GM15510 (cell line): Measurements from ENCODE around the gene CRYBB2.

ENCODE experiments used
- POLR2A ChIP-seq: IDR thresholded peaks from 3 replicates; pipeline ENCODE4 v1.6.1; 2011; ENCODE audit warnings: borderline replicate concordance; ENCODE audit not compliant: insufficient read length; ENCODE audit errors: extremely low read depth

Gene CRYBB2

DNA sequence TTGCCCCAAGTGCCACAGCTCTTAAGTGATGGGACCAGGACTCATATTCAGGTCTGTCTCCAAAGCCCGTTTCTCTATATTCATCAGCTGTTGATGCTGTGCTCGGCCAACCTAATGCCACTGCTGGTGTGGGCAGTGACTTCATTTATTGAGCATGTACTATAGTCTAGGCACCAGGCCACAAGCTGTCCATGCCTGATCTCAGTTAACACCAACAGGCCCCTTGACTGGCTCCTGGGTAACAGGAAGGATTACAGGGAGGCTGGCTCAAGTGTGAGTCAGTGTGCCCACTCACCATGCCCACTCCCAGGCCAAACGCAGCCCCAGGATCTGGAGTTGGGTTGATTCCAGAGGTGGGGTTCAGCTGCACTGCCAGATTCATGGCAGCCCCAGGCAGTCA is 8.6 kb upstream of the CRYBB2 start:
- TF ChIP-seq POLR2A, result no peak

GRCh38 chr22:25212337-25212736 is 7.1 kb upstream of the CRYBB2 start:
- TF ChIP-seq POLR2A, result no peak

DNA sequence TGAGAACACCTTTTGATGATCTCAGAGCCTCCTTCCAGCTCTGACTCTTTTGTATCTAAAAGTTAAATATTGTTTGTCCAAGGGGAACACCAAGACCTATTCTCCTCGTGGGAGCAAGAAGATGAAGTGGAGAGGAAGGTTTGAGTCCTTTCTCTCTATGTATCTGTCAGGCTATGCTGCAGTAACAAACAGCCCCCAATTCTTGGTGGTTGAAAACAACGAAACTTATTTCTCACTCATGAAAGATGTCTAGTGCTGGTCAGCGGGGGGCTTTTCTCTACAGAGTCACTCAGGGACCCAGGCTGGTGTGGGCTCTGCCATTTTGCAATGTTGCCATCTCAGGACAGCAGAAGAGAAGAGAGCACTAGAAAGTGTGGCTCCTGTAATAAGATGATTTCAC is 6.2 kb upstream of the CRYBB2 start:
- no peak for TF ChIP-seq POLR2A

DNA sequence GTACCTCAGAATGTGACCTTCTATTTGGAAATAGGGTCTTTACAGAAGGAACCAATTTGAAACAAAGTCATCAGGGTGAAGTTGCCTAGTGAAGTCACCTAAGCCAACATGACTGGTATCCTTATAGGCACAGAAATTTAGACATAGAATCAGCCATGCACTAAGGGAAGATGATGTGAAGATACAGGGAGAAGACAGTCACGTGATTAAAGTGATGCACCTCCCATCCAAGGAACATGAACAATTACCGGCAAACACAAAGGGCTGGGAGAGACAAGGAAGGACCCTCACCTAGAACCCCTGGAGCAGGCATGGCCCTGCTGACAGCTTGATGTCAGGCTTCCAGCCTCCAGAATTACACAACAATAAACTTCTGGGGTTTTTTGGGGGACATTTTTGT is 3.2 kb upstream of the CRYBB2 start:
- no peak for TF ChIP-seq POLR2A

- no peak for TF ChIP-seq POLR2A
These were observed 556 bp downstream of the CRYBB2 start for GRCh38 chr22:25219948-25220442.

- no peak for TF ChIP-seq POLR2A
These were observed 2.4 kb downstream of the CRYBB2 start for GRCh38 chr22:25221790-25222189.

GRCh38 chr22:25223269-25223850 is 3.9 kb downstream of the CRYBB2 start:
- no peak for TF ChIP-seq POLR2A

GRCh38 chr22:25228822-25229221 is 9.4 kb downstream of the CRYBB2 start:
- no peak for TF ChIP-seq POLR2A

DNA sequence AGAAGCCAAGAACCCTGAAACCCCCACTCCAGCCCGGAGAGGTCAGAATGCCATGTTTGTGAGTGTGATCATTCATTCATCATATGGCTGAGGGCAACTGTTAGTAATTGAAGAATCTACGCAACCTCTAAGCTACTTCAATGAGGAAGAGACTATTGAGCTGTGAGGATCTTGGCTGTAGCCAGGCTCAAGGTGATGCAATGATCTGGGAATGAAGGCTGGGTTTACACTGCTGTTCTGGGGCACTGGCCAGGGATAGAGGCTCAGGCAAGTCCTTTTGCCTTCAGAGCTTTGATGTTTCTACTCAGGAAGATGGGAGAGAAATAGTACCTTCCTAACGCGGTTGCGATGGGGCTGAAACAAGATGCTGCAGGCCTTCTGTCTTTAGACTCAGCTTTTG is 12.9 kb downstream of the CRYBB2 start:
- no peak for TF ChIP-seq POLR2A

DNA sequence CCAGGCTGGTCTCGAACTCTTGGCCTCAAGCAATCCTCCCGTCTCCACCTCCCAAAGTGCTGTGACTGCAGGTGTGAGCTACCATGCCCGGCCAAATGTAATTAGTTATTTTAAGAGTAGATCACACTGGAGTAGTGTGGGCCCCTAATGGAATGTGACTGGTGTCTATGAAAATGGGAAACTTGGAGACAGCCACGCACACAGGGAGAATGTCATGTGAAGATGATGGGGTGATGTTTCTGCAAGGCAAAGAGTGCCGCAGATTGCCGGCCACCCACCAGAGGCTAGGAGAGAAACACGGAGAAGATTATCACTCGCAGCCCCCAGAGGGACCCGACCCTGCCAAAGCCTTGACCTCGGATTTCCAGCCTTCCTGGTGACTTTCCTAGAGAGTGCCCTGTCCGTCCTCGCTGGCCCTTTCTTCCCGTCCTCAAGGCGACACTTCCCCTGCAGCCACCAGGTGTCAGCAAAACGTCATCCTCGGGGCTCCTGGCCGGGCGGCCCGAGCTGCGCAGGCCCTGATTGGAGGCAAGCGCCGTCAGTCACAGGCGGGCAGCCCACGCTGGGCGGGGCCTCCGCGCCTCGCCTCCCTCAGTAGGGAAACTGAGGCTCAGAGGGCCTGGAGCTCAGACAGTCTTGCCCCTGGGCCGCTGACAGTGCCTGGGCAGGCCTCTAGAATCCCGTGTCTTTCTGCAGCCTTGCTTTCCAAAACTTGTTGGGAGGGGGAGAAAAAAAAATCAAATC is 16.3 kb downstream of the CRYBB2 start:
- TF ChIP-seq POLR2A, result no peak

- no peak for TF ChIP-seq POLR2A
These were observed 17.0 kb downstream of the CRYBB2 start for GRCh38 chr22:25236417-25236816.

DNA sequence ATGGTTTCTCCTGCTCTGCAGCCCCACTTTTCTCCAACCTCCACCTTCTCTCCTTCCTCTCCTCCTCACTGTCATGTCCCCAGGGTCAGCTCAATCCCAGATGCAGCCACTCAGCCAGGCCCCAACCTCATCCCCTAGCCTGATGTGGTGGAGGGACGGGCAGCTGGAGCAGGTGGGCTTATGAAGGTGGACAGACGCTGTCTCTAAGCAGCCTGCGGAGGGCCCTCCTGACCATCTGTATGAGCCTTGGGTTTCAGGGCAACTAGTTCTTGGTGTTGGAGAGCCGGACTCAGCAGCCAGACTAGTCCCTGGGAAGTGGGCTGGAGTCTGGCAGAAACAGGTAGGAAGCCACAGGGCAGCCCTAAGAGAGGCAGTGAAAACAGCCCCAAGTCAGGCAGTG is 18.1 kb downstream of the CRYBB2 start:
- TF ChIP-seq POLR2A, result no peak
